Smooth muscle cell (in vitro differentiated cells): Measurements from ENCODE around the gene C7. TPM values are rescaled to one million over a fixed set of nuclear protein-coding genes. Genes with fewer than 3 reads are reported as not detected.

Source experiments
- DNase-seq: peaks from one replicate; lab custom pipeline; 2025; ENCODE audit not compliant: unreplicated experiment; lab: John Stamatoyannopoulos, UW
- H2AFZ ChIP-seq: fragments of 200-600 bp; sonication (generic); 2 replicates; pipeline ENCODE4 v1.6.0; 2016; ENCODE audit warnings: antibody characterized with exemption, low read depth, mild to moderate bottlenecking
- H3F3A ChIP-seq: fragments of 200-600 bp; sonication (generic); 2 replicates; pipeline ENCODE4 v1.6.0; 2017; ENCODE audit warnings: antibody characterized with exemption, low read depth
- H3K27ac ChIP-seq: fragments of 200-600 bp; sonication (generic); 2 replicates; pipeline ENCODE4 v1.5.1; 2016; ENCODE audit warnings: low read depth, mild to moderate bottlenecking
- H3K27me3 ChIP-seq: fragments of 200-600 bp; sonication (generic); 2 replicates; pipeline ENCODE4 v1.6.1; 2016; ENCODE audit warnings: low read depth, mild to moderate bottlenecking
- H3K36me3 ChIP-seq: fragments of 200-600 bp; sonication (generic); 2 replicates; pipeline ENCODE4 v1.5.1; 2016; ENCODE audit warnings: low read depth
- H3K4me1 ChIP-seq: fragments of 200-600 bp; sonication (generic); 2 replicates; pipeline ENCODE4 v1.5.1; 2016; ENCODE audit warnings: low read depth
- H3K4me2 ChIP-seq: fragments of 200-600 bp; sonication (generic); 2 replicates; pipeline ENCODE4 v1.6.0; 2016; ENCODE audit warnings: mild to moderate bottlenecking
- H3K4me3 ChIP-seq: fragments of 200-600 bp; sonication (generic); 2 replicates; pipeline ENCODE4 v1.5.1; 2016; ENCODE audit warnings: mild to moderate bottlenecking
- H3K79me2 ChIP-seq: fragments of 200-600 bp; sonication (generic); 2 replicates; pipeline ENCODE4 v1.6.0; 2016; ENCODE audit warnings: low read depth, mild to moderate bottlenecking
- H3K9ac ChIP-seq: fragments of 200-600 bp; sonication (generic); 2 replicates; pipeline ENCODE4 v1.6.0; 2016; ENCODE audit warnings: low read depth
- H3K9me3 ChIP-seq: fragments of 200-600 bp; sonication (generic); replicated peaks from 2 replicates; pipeline ENCODE4 v1.5.1; 2016; ENCODE audit warnings: low read depth
- H4K20me1 ChIP-seq: fragments of 200-600 bp; sonication (generic); 2 replicates; pipeline ENCODE4 v1.6.0; 2016; ENCODE audit warnings: low read depth
- WGBS: methylation state at CpG from one replicate; pipeline ENCODE4 v1.1.7; 2016; ENCODE audit warnings: low lambda C conversion rate; 5-methylcytosine and 5-hydroxymethylcytosine counted together
- polyA plus RNA-seq: library from polyadenylated mRNA; unstranded; fragments of >200 nt; fragmentation: Nextera tagmentation; extraction: Ambion mirVana; gene quantifications from 2 replicates; pipeline ENCODE4 v1.2.1, GENCODE V29; 2016
- total RNA-seq: library from RNA; depleted of rRNA; stranded (reverse); fragments of >200 nt; gene quantifications from 2 replicates; pipeline ENCODE4 v1.2.3, GENCODE V29; 2014
- TF ChIP-seq, protein P1 (sequence below): fragments of 200-600 bp; sonication (generic); IDR thresholded peaks from 2 replicates; pipeline ENCODE4 v1.5.1; 2017; ENCODE audit warnings: borderline replicate concordance, mild to moderate bottlenecking, antibody characterized with exemption; ENCODE audit not compliant: insufficient read depth, poor library complexity, severe bottlenecking

The C7 gene
- total and polyA plus RNA-seq, 2 experiments from 2014 or later: 0.23 TPM; not detected in 1

DNA sequence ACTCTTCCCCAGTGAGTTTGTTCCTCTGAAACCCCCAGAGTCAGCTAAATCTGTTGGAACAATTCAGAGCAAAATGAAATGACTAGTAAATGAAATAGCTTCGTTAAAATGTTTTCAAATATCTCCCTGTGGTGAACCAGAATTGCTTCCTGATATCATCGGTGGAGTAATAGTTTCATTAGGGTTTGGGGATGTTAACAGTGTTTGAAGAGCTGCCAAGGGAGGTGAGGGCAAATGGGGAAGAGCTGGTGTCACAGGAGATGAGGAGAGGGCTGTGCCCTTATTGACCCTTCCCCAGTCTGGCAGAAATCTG, 4.3 kb upstream of the C7 start:
- 56% methylated on average over 2 of the region's 2 CpGs for WGBS
- Histone ChIP-seq H3K27me3 (no peaks in the 10 kb centered on the region), H2AFZ (no peak overlapping the region), H3K27ac (no peak overlapping the region), H3K79me2 (no peaks in the 10 kb centered on the region), H4K20me1 (no peaks in the 10 kb centered on the region), H3K9me3 (no peaks in the 10 kb centered on the region), H3K4me2 (no peak overlapping the region), H3K4me3 (no peak overlapping the region), H3K36me3 (no peaks in the 10 kb centered on the region), H3K9ac (no peak overlapping the region), H3F3A (no peaks in the 10 kb centered on the region), H3K4me1 (no peaks in the 10 kb centered on the region)
- DNase-seq: no peak
- TF ChIP-seq, protein P1, sequence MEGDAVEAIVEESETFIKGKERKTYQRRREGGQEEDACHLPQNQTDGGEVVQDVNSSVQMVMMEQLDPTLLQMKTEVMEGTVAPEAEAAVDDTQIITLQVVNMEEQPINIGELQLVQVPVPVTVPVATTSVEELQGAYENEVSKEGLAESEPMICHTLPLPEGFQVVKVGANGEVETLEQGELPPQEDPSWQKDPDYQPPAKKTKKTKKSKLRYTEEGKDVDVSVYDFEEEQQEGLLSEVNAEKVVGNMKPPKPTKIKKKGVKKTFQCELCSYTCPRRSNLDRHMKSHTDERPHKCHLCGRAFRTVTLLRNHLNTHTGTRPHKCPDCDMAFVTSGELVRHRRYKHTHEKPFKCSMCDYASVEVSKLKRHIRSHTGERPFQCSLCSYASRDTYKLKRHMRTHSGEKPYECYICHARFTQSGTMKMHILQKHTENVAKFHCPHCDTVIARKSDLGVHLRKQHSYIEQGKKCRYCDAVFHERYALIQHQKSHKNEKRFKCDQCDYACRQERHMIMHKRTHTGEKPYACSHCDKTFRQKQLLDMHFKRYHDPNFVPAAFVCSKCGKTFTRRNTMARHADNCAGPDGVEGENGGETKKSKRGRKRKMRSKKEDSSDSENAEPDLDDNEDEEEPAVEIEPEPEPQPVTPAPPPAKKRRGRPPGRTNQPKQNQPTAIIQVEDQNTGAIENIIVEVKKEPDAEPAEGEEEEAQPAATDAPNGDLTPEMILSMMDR: no peak

DNA sequence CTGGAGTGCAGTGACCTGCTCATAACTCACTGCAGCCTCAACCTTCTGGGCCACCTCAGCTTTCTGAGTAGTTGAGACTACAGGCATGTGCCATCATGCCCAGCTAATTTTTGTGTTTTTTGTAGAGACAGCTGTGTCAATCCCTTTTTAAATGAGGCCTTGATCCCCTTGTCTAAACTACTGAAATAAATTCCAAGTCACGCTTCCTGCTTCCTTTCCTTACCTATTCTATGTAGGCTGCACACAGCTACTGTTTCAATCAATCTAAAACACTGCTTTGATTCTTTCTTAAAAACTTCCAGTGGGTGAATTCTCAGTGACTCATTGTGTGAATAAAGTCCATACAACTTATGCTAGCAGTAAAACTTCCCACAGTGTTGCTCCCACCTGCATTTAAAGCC, 2.9 kb upstream of the C7 start:
- no peaks in the 10 kb centered on the region for H3F3A ChIP-seq
- no peak overlapping the region for H3K4me2 ChIP-seq
- peak overlapping the region; percentile 40 for H3K27ac ChIP-seq
- no peak overlapping the region for H3K4me3 ChIP-seq
- H3K9me3 ChIP-seq: no peaks in the 10 kb centered on the region
- WGBS: 73% methylated on average over 1 of the region's 1 CpG
- no peaks in the 10 kb centered on the region for H4K20me1 ChIP-seq
- TF ChIP-seq, protein P1: no peak
- H3K9ac ChIP-seq: no peak overlapping the region
- no peak overlapping the region for H2AFZ ChIP-seq
- no peaks in the 10 kb centered on the region for H3K79me2 ChIP-seq
- no peaks in the 10 kb centered on the region for H3K4me1 ChIP-seq
- no peak for DNase-seq
- H3K36me3 ChIP-seq: no peaks in the 10 kb centered on the region
- no peaks in the 10 kb centered on the region for H3K27me3 ChIP-seq

DNA sequence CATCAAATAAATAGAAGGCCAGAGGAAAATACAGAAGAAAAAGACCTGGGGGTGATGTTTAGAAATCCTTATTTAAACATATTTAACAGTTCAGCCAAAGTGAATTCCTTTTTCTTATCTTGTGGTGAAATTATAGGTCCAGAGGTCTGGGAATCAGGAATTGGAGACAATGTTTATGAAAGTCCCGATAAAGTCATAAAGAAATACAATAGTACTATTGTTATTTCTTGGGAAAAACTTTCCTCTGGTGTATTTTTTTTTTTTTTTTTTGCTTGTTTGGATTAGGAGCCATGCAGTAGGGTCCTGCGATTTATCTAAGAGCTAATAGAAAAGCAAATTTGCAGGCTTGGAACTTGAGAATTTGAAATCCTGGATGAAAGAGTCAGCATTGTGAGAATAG, 426 bp downstream of the C7 start:
- Histone ChIP-seq H3K36me3 (no peaks in the 10 kb centered on the region), H3K9me3 (no peaks in the 10 kb centered on the region), H3K27ac (no peak overlapping the region), H3K9ac (no peak overlapping the region), H4K20me1 (no peaks in the 10 kb centered on the region), H3K79me2 (no peaks in the 10 kb centered on the region), H2AFZ (no peak overlapping the region), H3K4me3 (no peak overlapping the region), H3K4me2 (no peak overlapping the region), H3K4me1 (no peaks in the 10 kb centered on the region), H3K27me3 (no peaks in the 10 kb centered on the region), H3F3A (no peaks in the 10 kb centered on the region)
- no peak for DNase-seq
- TF ChIP-seq, protein P1: no peak
- WGBS: 66% methylated on average over 2 of the region's 2 CpGs

DNA sequence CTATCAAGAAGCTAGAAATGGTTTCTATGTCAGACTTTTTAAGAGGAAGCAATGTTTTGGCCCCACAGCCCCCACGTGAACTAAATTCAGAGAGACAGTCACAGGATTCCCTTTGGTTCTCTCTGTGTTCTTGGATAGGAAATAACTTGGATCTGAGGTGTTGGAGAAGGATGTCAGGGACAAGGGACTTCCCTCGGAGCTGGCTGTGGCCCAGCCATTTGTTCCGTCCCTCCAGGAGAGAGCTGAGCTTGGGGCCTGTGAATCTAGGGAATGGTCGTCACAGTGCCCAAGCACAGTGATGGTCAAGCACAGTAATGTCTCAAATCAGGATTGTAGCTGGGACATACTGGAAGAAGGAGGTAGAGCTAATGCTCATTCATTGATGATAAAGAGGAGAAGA, 2.0 kb downstream of the C7 start:
- Histone ChIP-seq H3K27ac (no peak overlapping the region), H3K9me3 (no peaks in the 10 kb centered on the region), H2AFZ (no peak overlapping the region), H3K9ac (no peak overlapping the region), H3K4me2 (no peak overlapping the region), H3K79me2 (no peaks in the 10 kb centered on the region), H3K27me3 (no peaks in the 10 kb centered on the region), H3F3A (no peaks in the 10 kb centered on the region), H3K4me3 (no peak overlapping the region), H3K36me3 (no peaks in the 10 kb centered on the region), H3K4me1 (peaks cover 9% of the 10 kb centered on the region), H4K20me1 (no peaks in the 10 kb centered on the region)
- 72% methylated on average over 4 of the region's 4 CpGs for WGBS
- no peak for DNase-seq
- TF ChIP-seq, protein P1: no peak
